ENCODE data around the gene PDXDC1.
"Not testable (repeated sequence)": the region's sequence is repeated elsewhere in the genome, so short reads cannot be mapped to it uniquely, and the experiment has no call there.

PDXDC1 gene

GRCh38 chr16:15043344-15043743, 68.5 kb downstream of the PDXDC1 start:
- no peak for DNase-seq

- no peak for DNase-seq
Observed at GRCh38 chr16:15044286-15044685, 69.5 kb downstream of the PDXDC1 start.

- DNase-seq: not testable (repeated sequence)
Observed at GRCh38 chr16:15045270-15045669, 70.4 kb downstream of the PDXDC1 start.

GRCh38 chr16:15046692-15047376, 72.0 kb downstream of the PDXDC1 start:
- no peak for DNase-seq

- DNase-seq: no peak
Observed at GRCh38 chr16:15049581-15050180, 74.9 kb downstream of the PDXDC1 start.

- DNase-seq: not testable (repeated sequence)
Observed at GRCh38 chr16:15050440-15050839, 75.6 kb downstream of the PDXDC1 start.

GRCh38 chr16:15051387-15051951, 76.6 kb downstream of the PDXDC1 start:
- no peak for DNase-seq

GRCh38 chr16:15052747-15053476, 78.1 kb downstream of the PDXDC1 start:
- peak; percentile 79 for DNase-seq

GRCh38 chr16:15053904-15054303, 79.1 kb downstream of the PDXDC1 start:
- DNase-seq: no peak

- DNase-seq: no peak
Observed at GRCh38 chr16:15054357-15055140, 79.7 kb downstream of the PDXDC1 start.

- peak; percentile 30 for DNase-seq
Observed at GRCh38 chr16:15055141-15056053, 80.6 kb downstream of the PDXDC1 start.

GRCh38 chr16:15057681-15058417, 83.0 kb downstream of the PDXDC1 start:
- DNase-seq: no peak

GRCh38 chr16:15059324-15059723, 84.5 kb downstream of the PDXDC1 start:
- DNase-seq: no peak

- DNase-seq: not testable (repeated sequence)
Observed at GRCh38 chr16:15062085-15062810, 87.4 kb downstream of the PDXDC1 start.

- not testable (repeated sequence) for DNase-seq
Observed at GRCh38 chr16:15065961-15066360, 91.1 kb downstream of the PDXDC1 start.

- not testable (repeated sequence) for DNase-seq
Observed at GRCh38 chr16:15066690-15067089, 91.9 kb downstream of the PDXDC1 start.

- not testable (repeated sequence) for DNase-seq
Observed at GRCh38 chr16:15071013-15071412, 96.2 kb downstream of the PDXDC1 start.

GRCh38 chr16:15071916-15072769, 97.3 kb downstream of the PDXDC1 start:
- DNase-seq: not testable (repeated sequence)

GRCh38 chr16:15073101-15073500, 98.3 kb downstream of the PDXDC1 start:
- no peak for DNase-seq

All from suppressor macrophage treated with lipopolysaccharide for 4 hours (primary cell).